Neural progenitor cell (in vitro differentiated cells): ENCODE results near the gene ADAMTSL5. TPM values are rescaled to one million over a fixed set of nuclear protein-coding genes. Genes with fewer than 3 reads are reported as not detected.

Experiments used
- DNase-seq: peaks from one replicate; pipeline ENCODE4 v3.0.0-alpha.2; 2016; ENCODE audit warnings: low spot score
- H2AFZ ChIP-seq: fragments of 200-600 bp; sonication (generic); replicated peaks from 2 replicates; pipeline ENCODE4 v1.6.1; 2016; ENCODE audit warnings: antibody characterized with exemption
- H3F3A ChIP-seq: fragments of 200-600 bp; sonication (generic); 2 replicates; pipeline ENCODE4 v1.6.1; 2016; ENCODE audit warnings: antibody characterized with exemption, low read depth
- H3K27ac ChIP-seq: fragments of 200-600 bp; sonication (generic); 2 replicates; pipeline ENCODE4 v1.5.1; 2016; ENCODE audit warnings: mild to moderate bottlenecking
- H3K27me3 ChIP-seq: fragments of 200-600 bp; sonication (generic); 2 replicates; pipeline ENCODE4 v1.6.1; 2016; ENCODE audit warnings: mild to moderate bottlenecking, moderate library complexity
- H3K36me3 ChIP-seq: fragments of 200-600 bp; sonication (generic); 2 replicates; pipeline ENCODE4 v1.5.1; 2016
- H3K4me1 ChIP-seq: fragments of 200-600 bp; sonication (generic); 2 replicates; pipeline ENCODE4 v1.6.1; 2016; ENCODE audit warnings: mixed run types
- H3K4me2 ChIP-seq: fragments of 200-600 bp; sonication (generic); 2 replicates; pipeline ENCODE4 v1.6.1; 2016
- H3K4me3 ChIP-seq: fragments of 200-600 bp; sonication (generic); 2 replicates; pipeline ENCODE4 v1.5.1; 2016
- H3K79me2 ChIP-seq: fragments of 200-600 bp; sonication (generic); 2 replicates; pipeline ENCODE4 v1.6.1; 2016; ENCODE audit warnings: low read depth
- H3K9ac ChIP-seq: fragments of 200-600 bp; sonication (generic); 2 replicates; pipeline ENCODE4 v1.6.1; 2016
- H3K9me3 ChIP-seq: fragments of 200-600 bp; sonication (generic); 2 replicates; pipeline ENCODE4 v1.5.1; 2016; ENCODE audit warnings: low read depth
- H4K20me1 ChIP-seq: fragments of 200-600 bp; sonication (generic); 2 replicates; pipeline ENCODE4 v1.6.1; 2016; ENCODE audit warnings: low read depth
- H3K27ac Mint-ChIP-seq: 3 replicates; pipeline ENCODE4 v1.8.0; 2021; ENCODE audit warnings: mixed read lengths
- H3K27me3 Mint-ChIP-seq: 2 replicates; pipeline ENCODE4 v1.8.0; 2022; ENCODE audit warnings: low read depth, mild to moderate bottlenecking, inconsistent platforms, moderate library complexity, mixed read lengths; ENCODE audit not compliant: insufficient read depth
- H3K36me3 Mint-ChIP-seq: 3 replicates; pipeline ENCODE4 v1.8.0; 2021; ENCODE audit warnings: mixed read lengths
- H3K4me1 Mint-ChIP-seq: 3 replicates; pipeline ENCODE4 v1.8.0; 2021; ENCODE audit warnings: mixed read lengths
- H3K4me3 Mint-ChIP-seq: 3 replicates; pipeline ENCODE4 v1.8.0; 2021; ENCODE audit warnings: mild to moderate bottlenecking, moderate library complexity, mixed read lengths
- H3K9me3 Mint-ChIP-seq: 3 replicates; pipeline ENCODE4 v1.8.0; 2020; ENCODE audit warnings: mixed read lengths
- CTCF ChIP-seq: fragments of 200-600 bp; sonication (generic); IDR thresholded peaks from 2 replicates; pipeline ENCODE4 v1.5.1; 2017; ENCODE audit warnings: antibody characterized with exemption, mild to moderate bottlenecking
- EZH2 ChIP-seq: fragments of 200-600 bp; sonication (generic); IDR thresholded peaks from 2 replicates; pipeline ENCODE4 v1.6.1; 2017; ENCODE audit warnings: antibody characterized with exemption, mild to moderate bottlenecking, moderate library complexity
- EZH2phosphoT487 ChIP-seq: fragments of 200-600 bp; sonication (generic); IDR thresholded peaks from 2 replicates; pipeline ENCODE4 v1.6.1; 2017; ENCODE audit warnings: antibody characterized with exemption
- total RNA-seq: library from RNA; depleted of rRNA; stranded (reverse); fragments of >200 nt; gene quantifications from 2 replicates; pipeline ENCODE4 v1.2.3, GENCODE V29; 2015; ENCODE audit warnings: low replicate concordance

ADAMTSL5 gene
- total RNA-seq, 1 donor from 2014 or later = 0.13 TPM

GRCh38 chr19:1456121-1456900, 56.5 kb downstream of the ADAMTSL5 start:
- H3K27me3 Mint-ChIP-seq = peaks cover 16% of the 10 kb centered on the region
- H3K27ac Mint-ChIP-seq = no peak overlapping the region
- Histone ChIP-seq H3K27me3 (peaks cover 82% of the 10 kb centered on the region), H3K27ac (no peak overlapping the region), H3K9ac (no peak overlapping the region), H3K79me2 (no peaks in the 10 kb centered on the region), H4K20me1 (peaks cover 79% of the 10 kb centered on the region), H2AFZ (no peak overlapping the region), H3K36me3 (no peaks in the 10 kb centered on the region), H3K4me1 (peaks cover 21% of the 10 kb centered on the region), H3K4me3 (no peak overlapping the region), H3F3A (peaks cover 31% of the 10 kb centered on the region), H3K9me3 (no peaks in the 10 kb centered on the region), H3K4me2 (no peak overlapping the region)
- no peak overlapping the region for H3K4me3 Mint-ChIP-seq
- peaks cover 29% of the 10 kb centered on the region for H3K4me1 Mint-ChIP-seq
- no peak for DNase-seq
- no peak for TF ChIP-seq EZH2phosphoT487
- TF ChIP-seq CTCF = no peak
- TF ChIP-seq EZH2 = no peak
- no peaks in the 10 kb centered on the region for H3K9me3 Mint-ChIP-seq
- peaks cover 17% of the 10 kb centered on the region for H3K36me3 Mint-ChIP-seq

GRCh38 chr19:1455336-1456120, 57.3 kb downstream of the ADAMTSL5 start:
- Histone ChIP-seq H3K9ac (no peak overlapping the region), H3K27me3 (peaks cover 90% of the 10 kb centered on the region), H3K4me1 (peaks cover 25% of the 10 kb centered on the region), H3K4me3 (no peak overlapping the region), H4K20me1 (peaks cover 77% of the 10 kb centered on the region), H3K36me3 (no peaks in the 10 kb centered on the region), H2AFZ (no peak overlapping the region), H3K4me2 (no peak overlapping the region), H3K9me3 (no peaks in the 10 kb centered on the region), H3K79me2 (no peaks in the 10 kb centered on the region), H3F3A (peaks cover 38% of the 10 kb centered on the region), H3K27ac (no peak overlapping the region)
- Mint-ChIP-seq H3K4me1 (peaks cover 36% of the 10 kb centered on the region), H3K4me3 (peak overlapping the region; percentile 21), H3K27ac (no peak overlapping the region), H3K36me3 (peaks cover 21% of the 10 kb centered on the region), H3K9me3 (no peaks in the 10 kb centered on the region), H3K27me3 (peaks cover 21% of the 10 kb centered on the region)
- peak; percentile 70 for DNase-seq
- TF ChIP-seq EZH2 (no peak), CTCF (no peak), EZH2phosphoT487 (no peak)

Other genes with a start within 250 kb of the ADAMTSL5 start
- 395 and 737 TPM in 2 replicates for gene CIRBP, start 243.7 kb downstream of the ADAMTSL5 start, total RNA-seq
- 4.8 and 14.6 TPM in 2 replicates for gene FAM174C, start 237.5 kb downstream of the ADAMTSL5 start, total RNA-seq
- gene EFNA2, start 227.1 kb downstream of the ADAMTSL5 start, total RNA-seq = 13.2 and 34.7 TPM in 2 replicates
- 15.4 and 69.3 TPM in 2 replicates for gene NDUFS7, start 129.1 kb downstream of the ADAMTSL5 start, total RNA-seq
- 13.8 and 53.7 TPM in 2 replicates for gene GAMT, start 111.5 kb downstream of the ADAMTSL5 start, total RNA-seq
- gene DAZAP1, start 105.4 kb downstream of the ADAMTSL5 start, total RNA-seq = 107 and 121 TPM in 2 replicates
- gene RPS15, start 74.6 kb downstream of the ADAMTSL5 start, total RNA-seq = 1,918 and 2,648 TPM in 2 replicates
- 1.3 and 12.2 TPM in 2 replicates for gene APC2, start 62.9 kb downstream of the ADAMTSL5 start, total RNA-seq
- 14.4 and 40.4 TPM in 2 replicates for gene C19orf25, start 33.8 kb downstream of the ADAMTSL5 start, total RNA-seq
- gene PCSK4, start 22.7 kb downstream of the ADAMTSL5 start, total RNA-seq = 3.6 and 12.5 TPM in 2 replicates
- gene REEP6, start 21.8 kb downstream of the ADAMTSL5 start, total RNA-seq = 4.8 and 13.0 TPM in 2 replicates
- gene PLK5, start 11.1 kb upstream of the ADAMTSL5 start, total RNA-seq = 0.81 TPM in 1 of 2 replicates, not detected in the other
- 15.9 and 87.3 TPM in 2 replicates for gene MEX3D, start 55.3 kb upstream of the ADAMTSL5 start, total RNA-seq
- 34.2 and 117 TPM in 2 replicates for gene MBD3, start 79.8 kb upstream of the ADAMTSL5 start, total RNA-seq
- 37.4 and 51.4 TPM in 2 replicates for gene UQCR11, start 92.4 kb upstream of the ADAMTSL5 start, total RNA-seq
- gene TCF3, start 139.6 kb upstream of the ADAMTSL5 start, total RNA-seq = 131 and 332 TPM in 2 replicates
- 0.09 TPM in 1 of 2 replicates, not detected in the other for gene ONECUT3, start 240.5 kb upstream of the ADAMTSL5 start, total RNA-seq